MM.1S (cell line): ENCODE results near the gene ROR2.
A peak's percentile ranks its signal among the peaks of the same experiment; 100 is the strongest.

ENCODE experiments used
- CTCF ChIP-seq: fragments of 300-600 bp; sonication (generic); IDR thresholded peaks from 2 replicates; pipeline ENCODE4 v1.5.1; 2016; ENCODE audit warnings: antibody characterized with exemption, low read length, mixed read lengths
- EZH2phosphoT487 ChIP-seq: fragments of 300-600 bp; sonication (generic); IDR thresholded peaks from 2 replicates; pipeline ENCODE4 v1.6.1; 2018; ENCODE audit warnings: antibody characterized with exemption, low read length

GRCh38 chr9:91775011-91775707 is 174.9 kb downstream of the ROR2 start:
- TF ChIP-seq CTCF (peak; percentile 86), EZH2phosphoT487 (no peak)
